AG10803 (cell line): ENCODE results near the gene RIC8B.

Source experiments
- DNase-seq: peaks from one replicate; pipeline ENCODE4 v3.0.0; 2010; ENCODE audit warnings: low read depth
- H3K4me3 ChIP-seq: 2 replicates; pipeline ENCODE4 v1.5.1; 2011; ENCODE audit warnings: mild to moderate bottlenecking, low read length, control low read depth
- TF ChIP-seq, protein P1 (sequence below): conservative IDR thresholded peaks from 2 replicates; pipeline ENCODE4 v1.5.1; 2011; ENCODE audit warnings: mild to moderate bottlenecking, low read length, control low read depth, inconsistent platforms

Gene RIC8B

DNA sequence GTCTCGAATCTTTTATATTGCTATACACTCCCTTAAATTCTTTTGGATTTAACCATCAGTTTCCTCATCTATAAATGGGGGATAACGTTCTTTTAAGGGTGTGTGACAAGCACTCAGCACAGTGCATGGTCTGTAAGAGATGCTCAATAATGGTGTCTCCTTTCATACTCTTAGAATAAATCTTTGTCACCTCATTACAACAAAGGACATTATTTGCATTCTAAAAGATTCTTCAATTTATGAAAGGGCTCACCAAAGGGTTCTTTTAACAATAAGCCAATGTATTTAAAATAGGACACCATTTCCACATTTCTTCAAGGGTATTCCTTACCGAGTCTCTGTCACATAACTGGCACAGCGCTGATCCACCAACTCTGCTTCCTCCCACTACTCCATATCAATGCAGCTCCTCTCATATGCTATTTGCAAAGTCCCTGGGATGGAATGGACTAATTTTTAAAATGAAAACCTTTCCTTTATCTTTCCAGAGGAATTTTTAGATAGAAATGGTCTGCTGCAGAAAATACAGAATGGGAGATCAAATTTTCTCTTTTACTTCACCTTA lies 29.2 kb upstream of the RIC8B start:
- TF ChIP-seq, protein P1, sequence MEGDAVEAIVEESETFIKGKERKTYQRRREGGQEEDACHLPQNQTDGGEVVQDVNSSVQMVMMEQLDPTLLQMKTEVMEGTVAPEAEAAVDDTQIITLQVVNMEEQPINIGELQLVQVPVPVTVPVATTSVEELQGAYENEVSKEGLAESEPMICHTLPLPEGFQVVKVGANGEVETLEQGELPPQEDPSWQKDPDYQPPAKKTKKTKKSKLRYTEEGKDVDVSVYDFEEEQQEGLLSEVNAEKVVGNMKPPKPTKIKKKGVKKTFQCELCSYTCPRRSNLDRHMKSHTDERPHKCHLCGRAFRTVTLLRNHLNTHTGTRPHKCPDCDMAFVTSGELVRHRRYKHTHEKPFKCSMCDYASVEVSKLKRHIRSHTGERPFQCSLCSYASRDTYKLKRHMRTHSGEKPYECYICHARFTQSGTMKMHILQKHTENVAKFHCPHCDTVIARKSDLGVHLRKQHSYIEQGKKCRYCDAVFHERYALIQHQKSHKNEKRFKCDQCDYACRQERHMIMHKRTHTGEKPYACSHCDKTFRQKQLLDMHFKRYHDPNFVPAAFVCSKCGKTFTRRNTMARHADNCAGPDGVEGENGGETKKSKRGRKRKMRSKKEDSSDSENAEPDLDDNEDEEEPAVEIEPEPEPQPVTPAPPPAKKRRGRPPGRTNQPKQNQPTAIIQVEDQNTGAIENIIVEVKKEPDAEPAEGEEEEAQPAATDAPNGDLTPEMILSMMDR = no peak
- H3K4me3 ChIP-seq = no peak overlapping the region
- DNase-seq = no peak

DNA sequence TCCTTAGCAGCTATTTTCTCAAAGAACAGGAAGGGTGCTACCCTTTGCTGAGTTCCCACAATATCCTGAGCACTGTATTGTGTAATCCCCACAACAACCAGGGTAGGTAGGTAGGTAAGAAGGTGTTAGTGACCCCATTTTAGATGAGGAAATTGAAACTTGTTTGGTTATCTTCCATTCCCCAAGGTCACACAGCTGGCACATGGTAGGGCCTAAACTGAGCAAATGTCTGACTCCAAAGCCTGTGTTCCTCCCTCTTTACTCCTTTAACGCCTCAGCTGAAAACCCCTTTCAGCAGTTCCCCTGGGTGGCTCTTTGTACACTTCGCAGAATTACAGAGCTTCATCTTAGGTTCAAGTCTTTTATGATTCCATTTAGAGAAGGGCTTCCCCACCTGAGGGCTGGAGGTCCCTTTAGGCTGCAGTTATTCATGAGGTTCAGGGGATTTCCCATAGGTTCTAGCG lies 26.5 kb upstream of the RIC8B start:
- TF ChIP-seq, protein P1 = no peak
- DNase-seq = no peak
- H3K4me3 ChIP-seq = no peak overlapping the region

DNA sequence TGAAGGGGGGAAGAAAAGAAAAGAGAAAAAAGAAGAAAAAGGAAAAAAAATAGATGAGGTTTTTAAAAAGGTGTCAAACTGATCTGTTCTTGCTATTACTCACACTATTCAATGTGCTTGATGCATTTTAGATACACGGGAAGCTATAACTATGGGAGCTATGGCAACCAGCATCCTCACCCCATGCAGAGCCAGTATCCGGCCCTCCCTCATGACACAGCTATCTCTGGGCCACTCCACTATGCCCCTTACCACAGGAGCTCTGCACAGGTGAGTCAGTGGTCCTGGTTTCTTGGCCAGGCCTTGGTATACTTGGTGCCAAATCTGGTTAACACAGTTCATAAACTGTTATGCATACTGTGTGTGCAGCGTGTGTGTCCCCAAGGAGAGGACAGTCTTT lies 24.0 kb upstream of the RIC8B start:
- TF ChIP-seq, protein P1 = no peak
- DNase-seq = no peak
- no peak overlapping the region for H3K4me3 ChIP-seq

DNA sequence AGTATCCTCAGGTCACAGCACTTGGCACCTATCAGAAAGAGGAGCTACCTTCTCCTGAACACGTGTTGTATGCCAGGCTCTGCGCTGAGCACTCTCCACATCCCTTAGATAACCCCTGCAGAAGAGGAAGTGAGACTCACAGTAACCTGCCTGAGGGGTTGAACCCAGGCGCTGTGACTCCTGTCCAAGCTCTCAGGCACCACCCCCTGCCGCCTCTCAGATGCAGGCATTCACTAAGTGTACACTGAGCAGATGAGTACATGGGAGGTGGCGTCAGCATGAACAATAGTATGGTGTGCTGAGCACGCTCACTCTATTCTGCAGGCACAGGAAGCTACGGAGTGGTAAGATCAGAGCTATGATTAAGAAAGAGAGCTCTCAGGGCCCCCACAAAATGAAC lies 21.0 kb upstream of the RIC8B start:
- TF ChIP-seq, protein P1 = no peak
- DNase-seq = no peak
- no peak overlapping the region for H3K4me3 ChIP-seq

DNA sequence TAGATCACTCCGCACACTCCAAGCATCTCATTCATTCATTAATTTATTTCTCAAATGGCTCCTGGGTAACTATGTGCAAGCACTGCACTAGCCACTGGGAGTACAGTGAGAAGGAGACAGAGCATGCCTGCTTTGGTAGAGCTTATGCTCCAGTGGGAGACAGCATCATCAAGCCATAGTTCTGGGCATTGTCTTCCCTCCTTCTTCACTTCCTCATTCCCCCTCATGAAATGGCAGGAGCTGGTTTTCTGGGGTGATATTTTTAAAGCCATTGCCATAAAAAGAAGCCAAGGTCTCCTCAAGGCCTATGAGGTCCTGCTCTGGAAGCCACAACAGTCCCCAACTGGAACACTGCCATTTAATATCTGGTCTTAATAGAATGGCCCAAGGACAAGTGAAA lies 20.2 kb upstream of the RIC8B start:
- DNase-seq = no peak
- TF ChIP-seq, protein P1 = no peak
- no peak overlapping the region for H3K4me3 ChIP-seq

DNA sequence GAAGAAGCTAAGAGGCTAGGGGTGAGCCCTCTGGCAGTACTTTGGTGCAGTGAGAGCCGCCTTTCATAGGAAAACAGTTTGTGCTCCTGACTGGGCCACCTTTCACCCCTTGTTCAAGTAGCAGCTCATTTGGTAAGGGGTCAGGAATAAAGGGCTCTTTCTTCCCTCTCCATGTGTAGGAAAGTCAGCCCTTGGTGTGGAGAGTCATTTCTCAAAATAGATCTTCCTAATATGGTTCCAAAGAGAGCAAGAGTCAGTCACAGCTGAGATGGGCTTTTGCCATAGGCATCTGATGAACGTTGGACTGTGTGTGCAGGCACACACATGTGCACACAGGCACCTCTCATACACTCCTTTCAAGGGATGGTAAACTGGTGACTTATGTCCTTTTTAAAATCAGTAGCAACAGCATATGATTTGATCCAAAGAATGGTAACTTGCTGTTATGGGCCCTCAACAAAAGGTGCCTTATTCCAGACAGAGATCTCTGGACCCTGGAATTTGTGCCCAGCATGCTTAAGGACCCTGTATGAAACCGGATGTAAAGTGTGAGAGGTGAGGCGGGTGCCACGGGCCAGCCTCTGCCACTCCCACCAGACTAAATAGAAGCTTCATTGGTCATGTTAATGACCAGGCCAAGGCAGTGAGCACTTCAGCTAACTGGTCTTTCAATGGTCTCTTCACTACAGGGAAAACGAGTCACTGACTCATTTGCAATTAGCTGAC lies 16.7 kb upstream of the RIC8B start:
- DNase-seq = no peak
- TF ChIP-seq, protein P1 = no peak
- no peak overlapping the region for H3K4me3 ChIP-seq
